GM12801 (cell line): ENCODE results near the gene MRPL9.

Experiments used
- CTCF ChIP-seq: IDR thresholded peaks from one replicate; pipeline ENCODE4 v1.5.1; 2011; ENCODE audit warnings: control low read depth; ENCODE audit not compliant: insufficient read length; ENCODE audit errors: extremely low read depth

MRPL9 gene

GRCh38 chr1:151799179-151800022 lies 36.1 kb upstream of the MRPL9 start:
- no peak for TF ChIP-seq CTCF

GRCh38 chr1:151798571-151798970 lies 35.3 kb upstream of the MRPL9 start:
- no peak for TF ChIP-seq CTCF

GRCh38 chr1:151790940-151791651 lies 27.8 kb upstream of the MRPL9 start:
- no peak for TF ChIP-seq CTCF

GRCh38 chr1:151790071-151790939 lies 27.0 kb upstream of the MRPL9 start, which contains the start of gene TDRKH:
Gene TDRKH, minus strand, starts transcription at chr1:151790500. Its CDS starts 7,478 bp downstream, at chr1:151783022.
- TF ChIP-seq CTCF: no peak

- no peak for TF ChIP-seq CTCF
These were observed 24.4 kb upstream of the MRPL9 start for GRCh38 chr1:151787689-151788088.

GRCh38 chr1:151783796-151784195 lies 20.5 kb upstream of the MRPL9 start:
- no peak for TF ChIP-seq CTCF

- TF ChIP-seq CTCF: no peak
These were observed 19.4 kb upstream of the MRPL9 start for GRCh38 chr1:151782741-151783140.
